AG20443 (cell line): ENCODE measurements around the gene SPTBN1.

ENCODE experiments used
- DNase-seq: peaks from one replicate; pipeline ENCODE4 v3.0.0; 2012; ENCODE audit warnings: low spot score, mixed read lengths

The SPTBN1 gene

DNA sequence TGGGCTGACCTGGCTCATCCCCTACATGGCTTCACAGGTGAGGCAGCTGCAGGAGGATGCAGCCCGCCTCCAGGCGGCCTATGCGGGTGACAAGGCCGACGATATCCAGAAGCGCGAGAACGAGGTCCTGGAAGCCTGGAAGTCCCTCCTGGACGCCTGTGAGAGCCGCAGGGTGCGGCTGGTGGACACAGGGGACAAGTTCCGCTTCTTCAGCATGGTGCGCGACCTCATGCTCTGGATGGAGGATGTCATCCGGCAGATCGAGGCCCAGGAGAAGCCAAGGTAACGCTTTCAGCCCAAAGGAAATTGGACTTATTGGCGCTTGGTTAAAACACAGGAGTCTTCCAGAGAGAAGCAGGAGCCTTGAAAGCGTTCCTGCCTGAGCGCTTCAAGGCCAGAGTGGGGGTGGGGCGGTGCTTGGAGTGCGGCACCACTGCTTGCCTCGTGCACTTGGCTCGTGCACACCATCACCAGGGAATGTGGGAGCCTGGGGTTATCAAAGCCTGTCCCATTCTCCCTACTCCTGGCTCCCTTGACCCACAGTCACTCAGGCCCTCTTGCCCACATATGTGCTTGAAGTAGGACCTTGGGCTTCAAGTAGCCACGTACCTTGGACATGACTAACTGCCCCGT lies 197.6 kb downstream of the SPTBN1 start:
- DNase-seq = no peak

DNA sequence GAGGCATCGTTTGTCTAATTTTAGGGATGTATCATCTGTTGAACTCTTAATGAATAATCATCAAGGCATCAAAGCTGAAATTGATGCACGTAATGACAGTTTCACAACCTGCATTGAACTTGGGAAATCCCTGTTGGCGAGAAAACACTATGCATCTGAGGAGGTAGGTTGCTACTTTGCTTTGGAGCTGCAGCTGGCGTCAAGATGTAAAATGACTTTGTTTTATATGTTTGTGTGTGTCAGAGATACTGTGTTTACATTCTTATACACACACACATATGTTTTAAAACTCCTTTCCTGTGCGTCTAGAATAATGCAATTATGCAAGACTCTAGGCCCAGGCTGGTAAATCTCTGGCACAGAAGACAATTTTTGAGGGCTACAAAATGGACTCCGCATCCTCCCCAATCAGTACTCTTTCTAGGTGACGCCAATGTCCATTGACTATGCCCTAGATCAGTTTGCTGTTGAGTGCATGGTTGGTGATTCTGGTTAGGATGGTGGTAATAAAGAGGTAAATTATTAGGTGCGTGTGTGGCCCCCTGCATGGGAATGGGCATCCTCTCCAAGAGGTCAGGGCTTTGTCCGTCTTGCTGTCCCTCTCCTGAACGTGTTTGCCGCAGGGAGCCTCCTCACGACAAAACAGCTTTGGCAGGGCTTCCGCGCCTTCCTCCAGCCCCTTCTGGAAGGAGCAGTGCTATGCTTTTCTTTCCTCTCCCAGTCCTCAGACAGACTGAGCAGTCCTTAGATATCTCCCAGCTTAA lies 199.1 kb downstream of the SPTBN1 start:
- no peak for DNase-seq

DNA sequence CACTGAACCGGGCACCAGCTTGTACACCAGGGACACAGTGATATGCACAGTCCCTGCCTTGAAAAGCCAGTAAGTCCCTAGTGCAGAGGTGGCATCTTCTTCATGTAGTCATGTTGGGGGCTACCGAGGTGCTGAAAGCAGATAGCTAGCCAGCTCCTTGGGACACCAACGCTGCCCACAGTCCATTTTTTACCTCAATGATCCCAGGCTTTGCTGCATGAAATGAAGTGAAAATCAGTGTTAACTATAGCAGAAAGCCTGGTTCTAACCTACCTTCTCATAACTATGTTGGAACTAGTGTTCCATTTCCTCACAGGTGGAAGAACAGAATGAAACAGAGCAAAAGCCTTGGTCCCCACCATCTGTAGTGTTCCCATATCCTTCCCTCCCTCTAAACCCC lies 200.7 kb downstream of the SPTBN1 start:
- DNase-seq = no peak

DNA sequence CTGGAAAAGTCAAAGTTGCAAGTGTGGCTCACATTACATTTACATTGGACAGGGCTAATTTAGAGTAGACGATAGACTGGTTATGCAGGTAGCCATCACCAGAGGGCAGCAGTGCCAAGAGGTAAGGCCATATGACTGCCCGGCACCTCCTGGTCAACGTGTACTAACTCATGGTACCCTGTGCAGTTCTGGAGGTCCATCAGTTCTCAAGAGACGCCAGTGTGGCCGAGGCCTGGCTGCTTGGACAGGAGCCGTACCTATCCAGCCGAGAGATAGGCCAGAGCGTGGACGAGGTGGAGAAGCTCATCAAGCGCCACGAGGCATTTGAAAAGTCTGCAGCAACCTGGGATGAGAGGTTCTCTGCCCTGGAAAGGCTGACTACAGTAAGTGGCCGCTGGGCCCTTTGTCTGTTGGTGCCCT lies 201.5 kb downstream of the SPTBN1 start:
- peak; percentile 48 for DNase-seq

DNA sequence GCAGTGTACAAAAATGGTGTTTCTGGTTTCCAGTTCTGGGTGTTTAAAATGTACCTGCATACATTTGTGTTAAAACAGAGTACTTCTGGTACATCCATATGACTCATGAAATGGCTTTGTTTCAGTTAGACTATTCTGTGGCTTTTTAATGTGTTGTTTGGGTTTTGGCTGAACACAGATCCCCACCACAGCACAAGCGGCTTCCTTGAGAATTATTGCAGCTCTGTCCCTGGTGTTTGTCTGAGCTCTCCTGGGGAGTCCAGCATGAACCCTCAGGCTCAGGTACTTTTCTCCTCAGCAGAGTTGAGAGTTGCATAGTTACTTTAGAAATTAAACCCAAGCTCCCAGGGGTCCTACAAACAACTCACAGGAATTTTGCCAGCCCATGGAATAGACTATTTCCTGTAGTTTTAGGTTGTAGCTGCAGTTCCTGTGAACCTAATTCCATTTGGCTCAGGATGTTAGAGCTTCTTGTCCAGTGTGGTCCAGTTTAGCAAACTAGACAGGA lies 202.5 kb downstream of the SPTBN1 start:
- peak; percentile 60 for DNase-seq

DNA sequence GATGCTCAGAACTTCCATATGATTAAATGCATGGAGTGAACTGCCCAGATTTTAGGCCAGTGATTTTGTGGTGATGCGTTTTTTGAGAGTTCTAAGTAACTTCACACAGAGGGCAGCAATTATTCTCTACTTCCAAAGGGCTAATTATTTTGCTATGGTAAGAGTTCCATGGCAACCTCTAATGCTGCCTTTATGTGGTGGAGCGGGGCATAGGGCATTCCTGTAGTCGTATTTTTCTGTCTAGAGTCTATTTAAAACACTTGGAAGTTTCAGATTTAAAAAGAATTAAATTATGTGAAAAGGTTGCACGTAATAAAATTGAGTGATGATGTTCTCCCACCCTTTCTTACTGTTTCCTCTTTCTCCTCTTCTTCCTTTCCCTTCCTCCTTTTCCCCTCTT lies 203.4 kb downstream of the SPTBN1 start:
- no peak for DNase-seq

DNA sequence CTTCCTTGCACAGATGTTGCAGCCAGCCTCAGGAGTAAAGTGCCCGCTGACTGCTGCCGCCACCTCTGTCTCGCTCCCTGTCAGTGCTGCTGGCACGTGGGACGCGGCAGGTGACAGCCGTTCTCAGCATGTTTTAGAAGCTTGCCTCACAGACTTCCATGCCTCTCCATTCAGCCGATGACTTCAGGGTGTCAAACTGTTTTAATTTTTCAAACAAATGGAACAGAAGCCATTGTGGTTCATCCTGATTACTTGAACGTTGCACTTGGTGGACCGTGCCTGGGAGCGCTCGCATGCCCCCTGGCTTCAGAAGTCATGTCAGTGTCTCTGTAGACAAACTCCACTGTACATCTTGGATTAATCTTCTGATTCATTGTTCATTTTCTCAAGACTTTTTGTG lies 204.6 kb downstream of the SPTBN1 start:
- no peak for DNase-seq

DNA sequence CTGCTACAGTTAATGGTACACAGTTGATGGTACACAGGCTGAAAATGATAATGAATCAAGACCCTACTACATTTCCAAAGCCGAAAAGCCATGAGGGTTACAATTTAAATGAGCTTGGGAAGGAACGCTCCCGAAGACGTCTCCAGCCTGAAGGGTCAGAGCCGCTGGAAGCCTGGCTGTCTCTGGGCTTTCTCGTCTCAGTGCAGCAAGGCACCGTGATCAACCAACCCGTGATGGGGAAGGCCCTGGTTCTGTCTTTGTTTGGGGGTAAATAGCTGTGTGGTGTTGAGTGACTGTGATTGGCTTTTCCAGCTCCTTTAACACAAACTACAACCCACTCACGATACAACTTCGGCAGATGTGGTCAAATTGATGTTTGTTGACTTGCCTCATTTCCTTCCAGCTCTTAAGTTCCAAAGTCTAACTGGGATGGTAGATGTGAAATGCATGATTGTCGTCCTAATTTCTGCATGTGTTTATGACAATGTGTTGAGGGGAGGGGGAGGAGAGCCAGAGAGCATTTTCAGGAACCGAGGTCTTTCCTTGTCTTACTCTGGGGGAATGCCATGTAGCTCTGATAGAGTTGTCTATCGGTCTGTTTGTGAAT lies 207.4 kb downstream of the SPTBN1 start:
- no peak for DNase-seq

DNA sequence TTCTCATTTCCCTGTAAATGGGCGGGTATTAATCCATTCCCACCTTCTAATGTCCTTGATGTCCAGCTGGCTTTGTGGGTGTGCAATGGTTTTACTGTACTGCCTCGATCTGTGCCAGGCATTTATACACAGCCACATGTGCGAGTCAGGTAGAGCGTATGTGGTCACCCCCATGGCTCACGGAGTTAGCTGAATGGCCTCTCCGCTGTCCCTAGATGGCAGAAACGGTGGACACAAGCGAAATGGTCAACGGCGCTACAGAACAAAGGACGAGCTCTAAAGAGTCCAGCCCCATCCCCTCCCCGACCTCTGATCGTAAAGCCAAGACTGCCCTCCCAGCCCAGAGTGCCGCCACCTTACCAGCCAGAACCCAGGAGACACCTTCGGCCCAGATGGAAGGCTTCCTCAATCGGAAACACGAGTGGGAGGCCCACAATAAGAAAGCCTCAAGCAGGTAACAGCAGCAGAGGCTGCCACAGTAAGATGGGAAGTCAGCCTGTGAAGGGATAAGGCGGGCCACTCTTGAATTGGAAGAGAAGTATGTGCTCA lies 208.2 kb downstream of the SPTBN1 start:
- no peak for DNase-seq

DNA sequence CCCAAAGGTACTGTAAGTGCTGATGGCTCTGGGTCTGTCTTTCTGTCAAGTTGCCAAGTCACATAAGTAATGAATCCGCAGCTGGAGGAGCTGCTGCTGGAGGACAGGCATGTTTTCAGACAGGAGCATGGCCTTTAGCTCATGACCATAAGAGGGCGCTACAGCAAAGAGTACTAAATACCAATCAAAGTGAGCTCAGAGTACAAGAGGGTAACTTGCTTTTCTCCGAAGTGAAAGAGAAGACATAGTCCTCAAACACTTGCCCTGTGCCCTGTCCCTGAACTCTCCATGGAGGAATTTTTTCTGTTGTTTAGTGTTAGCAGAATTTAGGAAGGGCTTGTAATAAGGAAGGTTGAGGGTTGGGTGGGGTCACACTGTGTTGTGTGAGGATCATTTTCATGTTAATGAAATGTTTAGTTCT lies 209.3 kb downstream of the SPTBN1 start:
- no peak for DNase-seq

DNA sequence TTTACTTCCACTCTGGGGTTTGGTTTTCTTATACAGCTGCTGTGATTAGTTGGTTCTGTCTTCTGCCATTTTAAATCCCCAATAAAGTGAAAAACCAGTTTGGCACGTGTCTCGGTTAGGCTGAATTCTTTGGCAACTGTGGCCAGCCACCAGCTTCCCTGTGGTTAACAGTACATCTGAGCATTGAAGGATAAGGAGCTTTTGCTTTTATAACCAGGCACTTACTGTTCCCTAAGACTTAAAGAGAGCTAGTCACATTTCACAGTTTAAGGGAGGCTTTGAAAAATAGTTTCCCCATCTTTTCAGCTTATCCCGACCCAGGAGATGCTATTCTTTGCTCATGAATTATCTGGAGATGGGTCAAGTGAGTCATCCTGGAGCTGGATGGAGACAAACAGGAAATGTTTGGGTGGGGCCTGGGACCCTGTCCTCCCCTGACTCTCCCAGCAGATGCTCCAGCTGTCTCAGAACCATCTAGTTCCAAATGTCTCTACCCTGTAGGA lies 210.1 kb downstream of the SPTBN1 start:
- peak; percentile 82 for DNase-seq

DNA sequence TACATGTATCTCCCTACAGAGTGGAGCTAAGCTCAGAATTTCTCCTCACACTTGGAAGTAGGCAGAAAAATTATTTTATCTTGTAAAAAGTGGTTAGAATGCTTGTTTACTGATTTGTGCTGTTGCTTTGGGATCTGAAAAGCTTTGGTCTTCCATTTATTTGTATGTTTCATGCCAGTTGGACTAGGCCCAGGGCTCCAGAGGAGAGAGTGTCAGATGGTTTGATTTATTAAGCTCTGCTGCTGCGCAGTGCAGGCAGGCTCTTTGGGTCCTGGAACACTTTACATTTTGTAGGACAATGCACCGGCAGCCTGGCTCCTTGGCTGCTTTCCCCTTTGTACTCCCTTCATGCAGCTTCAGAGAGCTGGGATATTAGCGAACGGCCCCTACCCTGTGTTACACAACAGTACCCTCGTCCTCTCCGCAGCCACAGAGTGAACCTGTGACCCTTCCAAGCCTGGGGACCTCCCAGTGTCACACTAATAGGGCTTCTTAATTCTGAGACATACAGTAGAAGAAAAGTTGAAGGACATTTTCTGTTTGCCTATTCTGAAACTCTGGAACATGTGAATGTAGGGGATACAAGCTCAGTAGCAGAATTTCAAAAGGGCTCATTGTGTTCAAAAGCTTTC lies 210.6 kb downstream of the SPTBN1 start:
- DNase-seq = no peak

DNA sequence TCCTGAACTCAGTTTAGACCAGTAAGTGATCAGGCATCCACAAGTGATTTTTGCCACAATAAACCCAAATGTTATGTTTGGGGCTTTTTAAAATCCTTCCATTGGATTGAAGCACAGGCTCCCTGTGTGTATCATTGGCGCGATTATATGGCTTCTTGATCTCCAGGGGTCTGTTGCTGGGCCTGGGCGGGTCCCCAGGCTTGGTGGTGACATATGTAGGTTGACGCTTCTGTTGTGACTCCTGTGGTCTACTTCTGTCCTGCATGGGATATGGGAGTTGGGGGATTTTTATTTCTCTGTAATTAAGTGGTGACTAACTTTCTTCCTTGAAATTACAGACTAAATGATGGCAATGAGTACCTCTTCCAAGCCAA lies 211.1 kb downstream of the SPTBN1 start:
- DNase-seq = no peak

DNA sequence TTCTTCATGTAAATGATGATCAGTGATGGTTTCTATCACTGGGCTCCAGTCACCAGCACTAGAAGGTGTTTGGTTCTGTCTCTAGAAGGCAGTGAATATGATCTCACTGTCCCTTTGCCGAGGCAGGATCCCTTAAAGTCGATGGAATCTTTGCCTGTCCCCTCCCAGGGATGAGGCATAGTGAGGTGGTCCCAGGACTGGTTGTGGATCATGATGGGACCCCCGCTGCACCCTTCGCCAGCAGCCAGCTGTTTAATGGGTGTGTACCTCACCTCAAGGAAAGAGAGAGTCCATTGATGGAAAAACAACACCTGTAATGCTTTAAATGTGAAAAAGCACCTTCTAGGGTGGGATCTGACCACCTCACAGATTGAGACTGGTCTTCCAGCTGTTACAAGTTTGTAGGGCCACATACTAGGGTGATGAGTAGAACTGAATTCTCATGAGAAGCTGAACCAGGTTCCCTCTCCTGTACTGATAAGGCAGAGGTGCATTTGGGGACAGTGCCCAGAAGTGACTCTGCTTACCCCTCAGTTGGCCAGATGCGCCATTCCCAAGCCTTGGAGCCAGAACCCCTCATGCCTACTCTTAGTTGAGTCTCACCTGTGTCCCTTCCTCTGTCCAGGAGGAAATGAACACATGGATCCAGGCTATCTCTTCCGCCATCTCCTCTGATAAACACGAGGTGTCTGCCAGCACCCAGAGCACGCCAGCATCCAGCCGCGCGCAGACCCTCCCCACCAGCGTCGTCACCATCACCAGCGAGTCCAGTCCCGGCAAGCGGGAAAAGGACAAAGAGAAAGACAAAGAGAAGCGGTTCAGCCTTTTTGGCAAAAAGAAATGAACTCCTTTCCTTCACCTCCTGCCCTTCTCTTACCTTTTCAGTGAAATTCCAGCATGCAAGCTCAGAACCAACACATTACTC lies 211.9 kb downstream of the SPTBN1 start:
- DNase-seq = no peak

DNA sequence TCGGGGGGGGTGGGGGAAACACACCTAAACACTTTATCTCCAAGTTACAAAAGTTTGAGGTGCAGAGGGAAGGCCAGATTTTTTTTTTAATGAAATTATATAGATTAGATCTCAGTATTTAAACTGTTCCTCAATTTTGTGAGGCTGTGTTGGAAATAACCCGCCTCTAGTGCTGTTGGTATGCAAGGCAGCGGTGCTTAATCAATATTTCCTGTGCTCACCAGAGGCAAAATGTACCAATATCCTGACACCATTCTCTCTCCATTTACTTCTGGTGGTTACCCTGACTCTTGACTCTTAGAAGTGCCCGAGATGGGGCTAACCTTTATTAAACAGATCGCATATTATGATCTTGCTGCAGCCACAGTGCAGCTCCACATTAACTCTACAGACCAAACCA lies 212.6 kb downstream of the SPTBN1 start:
- DNase-seq = no peak

DNA sequence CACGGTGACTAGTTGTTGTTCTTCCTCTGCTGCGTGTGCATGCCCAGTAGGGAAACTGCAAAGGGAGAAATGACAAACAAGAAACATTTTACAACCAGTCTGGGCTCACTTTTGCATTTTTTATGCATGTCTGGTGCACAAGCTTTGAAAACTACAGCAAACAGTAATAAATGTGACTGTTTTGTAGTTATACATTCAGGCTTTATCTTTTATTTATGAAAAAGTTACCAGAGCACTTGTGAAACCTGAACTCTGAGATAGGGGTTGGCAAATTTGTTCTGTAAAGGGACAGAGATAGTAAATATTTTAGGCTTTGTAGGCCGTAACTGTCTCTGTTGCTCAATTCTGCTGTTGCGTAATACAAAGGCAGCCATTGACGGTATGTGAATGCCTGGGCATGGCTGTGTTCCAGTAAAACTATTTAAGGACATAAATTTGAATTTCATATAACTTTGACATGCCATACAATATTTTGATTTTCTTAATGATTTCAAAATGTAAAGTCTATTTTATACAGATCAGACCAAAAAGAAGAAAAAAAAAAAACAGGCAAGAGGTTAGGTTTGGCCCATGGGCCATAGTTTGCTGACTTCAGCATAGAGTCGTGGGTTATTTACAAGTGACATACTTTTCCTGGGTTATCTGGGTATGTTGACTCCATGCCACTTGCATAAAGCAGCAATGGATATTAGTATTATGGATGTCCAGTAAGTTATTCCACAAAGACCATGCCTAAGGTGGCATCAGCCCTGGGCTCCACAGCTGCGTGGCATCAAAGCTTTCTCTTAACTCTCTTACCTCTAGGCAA lies 213.8 kb downstream of the SPTBN1 start:
- peak; percentile 59 for DNase-seq

DNA sequence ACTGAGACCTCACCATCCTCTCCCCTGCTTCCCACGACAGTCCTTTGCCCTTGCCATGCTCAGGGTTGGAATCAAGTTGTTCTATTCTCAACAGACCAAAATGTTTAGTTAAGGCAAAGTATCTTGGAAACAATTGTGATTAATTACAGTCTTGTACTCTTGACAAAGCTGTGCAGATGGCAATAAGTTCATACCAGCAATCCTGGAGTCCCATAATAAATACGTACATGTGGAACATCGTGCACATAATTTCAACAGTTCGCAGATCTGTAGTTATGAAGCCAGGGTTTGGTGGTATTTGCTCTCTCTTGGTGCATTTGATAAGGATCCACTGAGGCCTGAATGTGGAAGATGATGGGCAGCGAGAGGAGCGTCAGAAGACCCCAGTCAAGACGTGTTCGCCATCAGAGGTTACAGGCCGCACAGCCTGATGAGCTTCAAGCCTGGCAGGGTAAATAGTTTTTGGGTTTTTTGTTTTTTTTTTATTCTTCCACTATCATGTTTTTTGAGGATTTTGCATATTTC lies 214.4 kb downstream of the SPTBN1 start:
- DNase-seq = no peak

DNA sequence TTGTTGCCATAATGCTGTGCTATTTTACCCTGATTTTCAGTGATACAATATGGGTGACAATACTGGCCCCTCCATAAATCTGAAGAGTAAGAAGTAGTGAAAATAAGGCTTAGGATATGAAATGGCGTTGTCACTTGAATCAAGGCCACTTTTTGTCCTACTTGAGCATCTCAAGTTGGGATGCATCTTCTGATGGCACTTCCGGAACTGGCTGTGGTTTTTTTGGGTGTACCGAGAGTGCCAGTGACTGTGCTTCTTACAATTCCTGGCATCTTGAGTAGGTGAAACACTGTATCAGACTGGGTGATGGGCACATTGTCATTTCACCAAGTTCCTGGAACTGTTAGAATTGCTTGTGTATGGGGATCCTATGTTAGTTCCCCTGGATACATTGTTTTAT lies 214.9 kb downstream of the SPTBN1 start:
- DNase-seq = no peak

DNA sequence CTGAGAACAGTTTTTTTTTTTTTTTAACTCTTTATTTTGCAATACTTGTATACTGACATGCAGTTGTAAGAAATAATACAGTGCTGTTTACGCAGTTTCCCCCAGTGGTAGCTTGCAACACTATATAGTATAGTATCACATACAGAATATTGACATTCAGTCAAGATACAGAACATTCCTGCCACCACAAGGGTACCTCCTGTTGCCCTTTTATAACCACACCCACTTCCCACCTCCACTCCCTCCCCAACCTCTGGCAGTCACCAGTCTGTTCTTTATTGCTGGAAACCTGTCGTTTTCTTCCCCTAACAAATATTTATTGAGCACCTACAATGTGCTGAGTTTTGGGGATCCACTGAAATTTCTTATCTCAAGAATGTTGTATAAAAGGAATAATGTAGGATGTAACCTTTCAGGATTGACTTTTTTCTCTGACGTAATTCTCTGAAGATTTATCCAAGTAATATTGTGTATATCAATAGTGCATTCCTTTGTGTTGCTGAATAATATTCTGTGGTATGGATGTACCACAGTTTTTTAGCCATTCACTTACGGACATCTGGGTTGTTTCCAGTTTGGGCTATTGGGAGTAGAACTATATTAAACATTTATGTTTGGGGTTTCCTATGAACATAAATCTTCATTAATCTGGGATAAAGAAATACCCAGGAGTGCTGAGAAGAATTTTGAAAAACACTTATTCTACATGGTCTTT lies 215.9 kb downstream of the SPTBN1 start:
- DNase-seq = no peak
